AG09309 (cell line): ENCODE results near the gene FBN3.

Experiments used
- DNase-seq: peaks from one replicate; pipeline ENCODE4 v3.0.0-alpha.2; 2010; ENCODE audit warnings: low read depth
- H3K4me3 ChIP-seq: 2 replicates; pipeline ENCODE4 v1.5.1; 2011; ENCODE audit warnings: mild to moderate bottlenecking, low read depth, low read length, moderate library complexity; ENCODE audit not compliant: control insufficient read depth
- CTCF ChIP-seq: IDR thresholded peaks from 2 replicates; pipeline ENCODE4 v1.5.1; 2011; ENCODE audit warnings: mild to moderate bottlenecking, low read depth, low read length, inconsistent platforms; ENCODE audit not compliant: insufficient read depth, control insufficient read depth; ENCODE audit errors: missing control alignments

Gene FBN3

GRCh38 chr19:8046569-8047165 is 102.7 kb downstream of the FBN3 start:
- no peak for TF ChIP-seq CTCF
- no peak for DNase-seq
- no peak overlapping the region for H3K4me3 ChIP-seq

- no peak for TF ChIP-seq CTCF
- no peak for DNase-seq
These were observed 103.4 kb downstream of the FBN3 start for GRCh38 chr19:8045872-8046568.

GRCh38 chr19:8044018-8044417 is 105.4 kb downstream of the FBN3 start:
- no peak for DNase-seq
- no peak overlapping the region for H3K4me3 ChIP-seq
- no peak for TF ChIP-seq CTCF

More at GRCh38 chr19:8045872-8046568, 103.4 kb downstream of the FBN3 start:
- H3K4me3 ChIP-seq, result no peak overlapping the region

- H3K4me3 ChIP-seq, result no peak overlapping the region
- DNase-seq, result no peak
- TF ChIP-seq CTCF, result no peak
These were observed 106.5 kb downstream of the FBN3 start for GRCh38 chr19:8042900-8043299.

- no peak for DNase-seq
- no peak overlapping the region for H3K4me3 ChIP-seq
- TF ChIP-seq CTCF, result no peak
These were observed 107.9 kb downstream of the FBN3 start for GRCh38 chr19:8041531-8041931.

- no peak for DNase-seq
- H3K4me3 ChIP-seq, result no peak overlapping the region
- no peak for TF ChIP-seq CTCF
These were observed 110.2 kb downstream of the FBN3 start for GRCh38 chr19:8039231-8039630.
